ENCODE data around the gene ANXA2.
"Not testable (repeated sequence)": the region's sequence is repeated elsewhere in the genome, so short reads cannot be mapped to it uniquely, and the experiment has no call there.

The ANXA2 gene

GRCh38 chr15:60408463-60408981 is 10.7 kb upstream of the ANXA2 start:
- no peak for DNase-seq

- no peak for DNase-seq
Observed at GRCh38 chr15:60407415-60407805, 9.6 kb upstream of the ANXA2 start.

GRCh38 chr15:60406513-60407414 is 9.0 kb upstream of the ANXA2 start:
- no peak for DNase-seq

- no peak for DNase-seq
Observed at GRCh38 chr15:60405399-60405798, 7.6 kb upstream of the ANXA2 start.

GRCh38 chr15:60404351-60404750 is 6.6 kb upstream of the ANXA2 start:
- not testable (repeated sequence) for DNase-seq

GRCh38 chr15:60400944-60401343 is 3.2 kb upstream of the ANXA2 start:
- no peak for DNase-seq

GRCh38 chr15:60399931-60400330 is 2.1 kb upstream of the ANXA2 start:
- DNase-seq = no peak

GRCh38 chr15:60399246-60399915 is 1.6 kb upstream of the ANXA2 start:
- DNase-seq = no peak

- no peak for DNase-seq
Observed at GRCh38 chr15:60396958-60397771, 621 bp downstream of the ANXA2 start.

DNA sequence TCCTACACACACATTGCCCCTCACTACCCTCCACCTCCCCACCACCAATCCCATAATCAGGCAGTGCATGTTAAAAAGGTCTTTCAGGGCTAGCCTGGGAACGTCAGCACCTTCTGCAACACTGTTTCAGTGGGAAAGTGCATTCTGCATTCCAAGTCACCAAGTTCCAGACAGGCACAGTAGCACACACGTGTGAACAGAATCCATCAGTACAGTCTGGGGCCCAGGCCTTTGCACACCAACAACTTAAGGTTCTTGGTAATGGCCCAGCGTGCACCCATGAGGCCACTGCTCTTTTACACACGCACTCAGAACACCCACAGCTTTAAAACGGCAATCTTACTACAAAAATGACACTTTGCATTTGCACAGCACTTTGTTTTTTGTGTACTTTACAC is 1.2 kb downstream of the ANXA2 start:
- DNase-seq = no peak

- no peak for DNase-seq
Observed at GRCh38 chr15:60396100-60396499, 1.7 kb downstream of the ANXA2 start.

GRCh38 chr15:60395276-60396011 is 2.3 kb downstream of the ANXA2 start:
- DNase-seq = no peak

DNA sequence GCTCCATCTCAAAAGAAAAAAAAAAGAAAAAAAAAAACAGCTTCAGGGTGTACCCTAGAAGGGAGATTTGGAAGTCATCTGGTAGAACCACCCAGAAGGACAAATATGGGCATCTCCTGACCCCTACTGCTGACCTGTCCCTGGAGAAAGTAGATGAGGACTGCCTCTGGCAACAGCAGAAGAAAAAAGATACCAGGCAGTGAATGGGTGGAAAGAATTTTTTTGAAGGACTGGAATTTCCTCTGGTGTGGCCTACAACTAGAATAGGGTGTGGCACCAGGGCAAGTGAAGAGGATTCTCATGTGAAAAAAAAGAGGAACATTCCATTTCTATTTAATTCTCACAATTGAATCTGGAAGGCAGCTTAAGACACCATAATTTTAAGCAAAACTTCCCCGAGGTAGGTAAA is 3.1 kb downstream of the ANXA2 start:
- no peak for DNase-seq

DNA sequence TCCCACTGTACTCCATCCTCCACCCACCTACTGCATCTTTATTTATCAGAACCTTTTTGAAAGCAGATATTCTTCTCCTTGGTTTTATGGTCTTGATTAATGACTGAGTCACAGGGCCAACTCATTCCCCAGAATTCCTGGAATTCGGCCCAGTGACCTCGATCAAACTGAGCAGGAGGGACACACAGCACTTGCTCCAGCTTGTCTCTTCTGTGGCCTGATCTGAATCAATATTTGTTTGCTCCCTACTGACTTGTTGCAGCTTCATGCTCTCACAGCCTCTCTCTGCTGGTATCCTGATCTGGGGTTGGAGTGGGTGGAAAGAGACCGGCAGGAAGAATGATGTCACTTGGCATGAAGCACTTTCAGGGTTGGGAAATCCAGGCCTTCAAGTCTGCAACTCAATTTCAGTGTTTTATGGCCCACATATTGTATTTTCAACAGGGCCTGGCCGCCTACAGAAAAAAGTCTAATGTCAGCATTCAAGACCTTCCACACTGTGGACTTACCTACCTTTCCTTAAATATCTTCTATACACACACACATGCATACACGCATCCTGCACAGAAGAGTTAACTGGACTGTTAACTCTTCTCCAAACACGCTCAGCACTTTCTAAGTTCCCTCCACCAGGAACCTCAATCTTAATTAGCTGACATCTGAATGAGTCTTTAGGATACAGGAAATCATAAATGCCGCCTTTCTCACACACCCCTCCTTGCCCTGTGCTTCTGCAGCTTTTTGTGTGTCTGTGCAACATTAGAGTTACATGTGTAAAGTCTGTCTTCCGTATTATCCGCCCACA is 4.6 kb downstream of the ANXA2 start:
- no peak for DNase-seq

DNA sequence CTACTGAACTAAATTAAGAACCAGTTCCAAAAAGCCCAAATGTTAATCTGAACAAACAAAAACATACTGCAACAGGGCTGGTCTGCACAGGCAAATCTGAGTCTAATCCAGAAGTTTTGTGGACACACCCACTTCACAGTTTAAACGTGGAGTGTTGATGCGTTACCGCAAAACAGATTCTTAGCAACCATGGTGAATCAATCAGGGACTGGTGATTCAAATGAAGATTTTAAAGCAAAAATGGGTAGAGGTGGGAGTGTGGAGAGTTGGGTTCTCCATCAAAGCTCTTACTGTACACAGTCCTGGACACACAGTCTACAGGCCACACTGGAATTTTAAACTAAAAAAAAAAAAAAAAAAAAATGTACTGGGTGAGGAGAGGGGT is 5.2 kb downstream of the ANXA2 start:
- no peak for DNase-seq

GRCh38 chr15:60391722-60392315 is 6.0 kb downstream of the ANXA2 start:
- no peak for DNase-seq

DNA sequence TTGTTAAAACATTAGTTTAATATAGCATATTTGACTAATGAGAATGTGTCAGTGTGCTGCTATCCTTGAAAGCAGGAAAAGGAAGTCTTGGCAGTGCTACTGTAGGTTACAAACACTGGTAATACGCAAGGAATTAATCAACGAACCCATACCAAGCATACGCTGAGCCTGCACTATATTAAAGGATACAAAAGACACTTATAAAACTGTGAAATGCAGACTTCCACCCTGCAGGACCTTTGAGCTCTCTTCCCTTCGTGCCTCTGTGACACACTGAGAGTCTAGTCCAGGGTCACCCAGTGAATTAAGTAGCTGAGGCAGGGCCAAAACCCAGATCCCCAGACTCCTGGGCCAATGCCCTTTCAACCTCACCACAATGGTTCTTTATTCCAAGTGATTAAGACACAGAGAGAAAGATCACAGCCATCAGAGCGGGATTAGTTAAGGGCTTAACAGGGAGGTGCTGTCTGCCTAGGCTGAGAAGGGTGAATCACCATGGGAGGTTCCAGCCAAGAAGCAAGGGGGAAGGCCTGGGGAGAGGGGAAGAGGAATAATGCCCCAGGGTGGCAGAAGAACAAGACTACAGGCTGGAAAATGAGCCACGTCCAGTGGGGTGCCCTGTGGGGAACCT is 6.8 kb downstream of the ANXA2 start:
- DNase-seq = no peak

GRCh38 chr15:60390231-60390630 is 7.6 kb downstream of the ANXA2 start:
- no peak for DNase-seq

GRCh38 chr15:60389261-60390077 is 8.3 kb downstream of the ANXA2 start:
- no peak for DNase-seq

DNA sequence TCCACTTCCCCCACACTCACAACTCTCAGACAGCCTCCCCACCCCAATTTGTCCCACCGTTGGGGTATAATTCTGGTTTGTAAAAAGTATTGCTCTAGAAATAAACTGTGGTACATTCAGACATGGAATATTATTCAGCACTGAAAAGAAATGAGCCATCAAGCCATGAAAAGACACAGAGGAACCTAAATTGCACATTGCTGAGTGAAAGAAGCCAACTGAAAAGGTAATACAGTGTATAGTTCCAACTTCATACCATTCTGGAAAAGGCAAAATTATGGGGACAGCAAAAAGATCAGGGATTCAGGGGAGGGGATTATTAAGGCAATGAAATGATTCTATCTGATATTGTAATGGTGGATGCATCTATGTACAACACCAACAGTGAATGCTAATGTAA is 10.5 kb downstream of the ANXA2 start:
- DNase-seq = no peak
